ENCODE measurements around the gene IQSEC1.

IQSEC1 gene

DNA sequence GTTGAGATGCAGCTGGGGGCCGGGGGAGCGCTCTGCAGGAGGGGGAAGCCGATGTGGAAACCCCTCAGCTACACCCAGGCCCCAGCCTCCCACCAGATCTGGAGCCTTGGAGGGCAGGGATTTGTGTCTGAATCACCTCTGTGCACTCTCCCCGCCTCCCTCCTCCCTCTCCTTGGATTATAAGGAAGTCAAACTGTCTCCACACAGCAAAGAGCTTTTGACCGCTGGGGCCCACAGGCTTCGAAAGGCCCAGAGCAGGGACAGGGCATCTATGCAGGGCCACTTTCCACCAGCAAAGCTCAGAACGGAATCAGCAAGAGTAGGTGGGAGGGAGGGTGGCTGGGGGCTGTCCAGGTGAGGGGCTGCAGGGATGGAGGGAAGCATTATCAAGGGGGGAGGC lies 68.9 kb downstream of the IQSEC1 start:
- no peak overlapping the region for H3K4me3 ChIP-seq (ENCODE audit: low read depth, low read length)
- no peak for DNase-seq (ENCODE audit: low read depth, low spot score)
- in situ Hi-C loops (cut with HindIII; ENCODE audit: low sequenced_read_pairs): no loop called here
- TF ChIP-seq, protein P1, sequence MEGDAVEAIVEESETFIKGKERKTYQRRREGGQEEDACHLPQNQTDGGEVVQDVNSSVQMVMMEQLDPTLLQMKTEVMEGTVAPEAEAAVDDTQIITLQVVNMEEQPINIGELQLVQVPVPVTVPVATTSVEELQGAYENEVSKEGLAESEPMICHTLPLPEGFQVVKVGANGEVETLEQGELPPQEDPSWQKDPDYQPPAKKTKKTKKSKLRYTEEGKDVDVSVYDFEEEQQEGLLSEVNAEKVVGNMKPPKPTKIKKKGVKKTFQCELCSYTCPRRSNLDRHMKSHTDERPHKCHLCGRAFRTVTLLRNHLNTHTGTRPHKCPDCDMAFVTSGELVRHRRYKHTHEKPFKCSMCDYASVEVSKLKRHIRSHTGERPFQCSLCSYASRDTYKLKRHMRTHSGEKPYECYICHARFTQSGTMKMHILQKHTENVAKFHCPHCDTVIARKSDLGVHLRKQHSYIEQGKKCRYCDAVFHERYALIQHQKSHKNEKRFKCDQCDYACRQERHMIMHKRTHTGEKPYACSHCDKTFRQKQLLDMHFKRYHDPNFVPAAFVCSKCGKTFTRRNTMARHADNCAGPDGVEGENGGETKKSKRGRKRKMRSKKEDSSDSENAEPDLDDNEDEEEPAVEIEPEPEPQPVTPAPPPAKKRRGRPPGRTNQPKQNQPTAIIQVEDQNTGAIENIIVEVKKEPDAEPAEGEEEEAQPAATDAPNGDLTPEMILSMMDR (IDR thresholded peaks at IDR 0.05; ENCODE audit: low read depth, low read length): no peak

DNA sequence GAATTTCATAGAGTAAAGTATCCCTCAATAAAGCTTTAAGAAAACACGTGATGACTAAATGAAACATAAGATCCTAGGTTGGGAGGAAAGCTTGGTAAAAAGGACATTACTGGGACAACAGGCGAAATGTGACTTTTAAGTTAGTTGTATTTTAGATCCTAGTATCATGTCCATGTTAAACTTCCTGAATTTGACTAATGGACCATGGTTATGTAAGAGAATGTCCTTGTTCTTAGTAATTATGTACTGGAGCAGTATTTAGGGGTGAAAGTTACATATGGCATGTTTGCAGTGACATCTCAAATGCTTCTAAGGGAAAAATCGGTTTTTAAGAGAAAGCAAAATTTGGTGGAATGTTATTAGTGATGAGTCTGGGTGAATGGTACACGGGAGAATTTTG lies 69.6 kb downstream of the IQSEC1 start:
- no peak overlapping the region for H3K4me3 ChIP-seq (ENCODE audit: low read depth, low read length)
- TF ChIP-seq, protein P1 (IDR thresholded peaks at IDR 0.05; ENCODE audit: low read depth, low read length): no peak
- in situ Hi-C loops (cut with HindIII; ENCODE audit: low sequenced_read_pairs): no loop called here
- no peak for DNase-seq (ENCODE audit: low read depth, low spot score)

DNA sequence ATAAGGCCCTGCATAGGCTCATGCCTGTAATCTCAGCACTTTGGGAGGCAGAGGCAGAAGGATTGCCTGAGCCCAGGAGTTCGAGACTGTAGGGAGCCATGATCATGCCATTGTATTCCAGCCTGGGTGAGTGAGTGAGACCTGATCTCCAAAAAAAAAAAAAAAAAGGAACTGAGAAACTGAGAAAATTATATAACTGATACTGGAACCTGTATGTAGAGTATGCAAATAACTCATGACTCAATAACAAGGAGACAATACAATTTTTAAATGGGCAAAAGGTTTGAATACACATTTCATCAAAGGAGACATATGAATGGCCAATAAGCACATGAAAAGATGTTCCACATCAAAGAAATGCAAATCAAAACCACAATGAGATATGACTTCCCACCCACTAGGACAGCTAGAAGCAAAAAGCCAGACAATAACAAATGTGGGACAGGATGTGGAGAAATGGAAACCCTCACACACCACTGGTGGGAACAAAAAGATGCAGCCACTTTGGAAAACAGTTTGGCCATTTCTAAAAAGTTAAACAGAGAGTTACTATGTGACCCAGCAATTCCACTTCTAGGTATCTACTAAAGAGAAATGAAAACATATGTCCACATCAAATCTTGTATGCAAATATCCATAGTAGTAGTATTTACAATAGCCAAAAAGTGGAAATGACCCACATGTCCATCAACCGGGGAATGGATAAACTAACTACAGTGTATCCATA lies 70.7 kb downstream of the IQSEC1 start:
- peak; percentile 33 for DNase-seq (ENCODE audit: low read depth, low spot score)
- no peak overlapping the region for H3K4me3 ChIP-seq (ENCODE audit: low read depth, low read length)
- in situ Hi-C loops (cut with HindIII; ENCODE audit: low sequenced_read_pairs): no loop called here
- TF ChIP-seq, protein P1 (IDR thresholded peaks at IDR 0.05; ENCODE audit: low read depth, low read length): no peak

DNA sequence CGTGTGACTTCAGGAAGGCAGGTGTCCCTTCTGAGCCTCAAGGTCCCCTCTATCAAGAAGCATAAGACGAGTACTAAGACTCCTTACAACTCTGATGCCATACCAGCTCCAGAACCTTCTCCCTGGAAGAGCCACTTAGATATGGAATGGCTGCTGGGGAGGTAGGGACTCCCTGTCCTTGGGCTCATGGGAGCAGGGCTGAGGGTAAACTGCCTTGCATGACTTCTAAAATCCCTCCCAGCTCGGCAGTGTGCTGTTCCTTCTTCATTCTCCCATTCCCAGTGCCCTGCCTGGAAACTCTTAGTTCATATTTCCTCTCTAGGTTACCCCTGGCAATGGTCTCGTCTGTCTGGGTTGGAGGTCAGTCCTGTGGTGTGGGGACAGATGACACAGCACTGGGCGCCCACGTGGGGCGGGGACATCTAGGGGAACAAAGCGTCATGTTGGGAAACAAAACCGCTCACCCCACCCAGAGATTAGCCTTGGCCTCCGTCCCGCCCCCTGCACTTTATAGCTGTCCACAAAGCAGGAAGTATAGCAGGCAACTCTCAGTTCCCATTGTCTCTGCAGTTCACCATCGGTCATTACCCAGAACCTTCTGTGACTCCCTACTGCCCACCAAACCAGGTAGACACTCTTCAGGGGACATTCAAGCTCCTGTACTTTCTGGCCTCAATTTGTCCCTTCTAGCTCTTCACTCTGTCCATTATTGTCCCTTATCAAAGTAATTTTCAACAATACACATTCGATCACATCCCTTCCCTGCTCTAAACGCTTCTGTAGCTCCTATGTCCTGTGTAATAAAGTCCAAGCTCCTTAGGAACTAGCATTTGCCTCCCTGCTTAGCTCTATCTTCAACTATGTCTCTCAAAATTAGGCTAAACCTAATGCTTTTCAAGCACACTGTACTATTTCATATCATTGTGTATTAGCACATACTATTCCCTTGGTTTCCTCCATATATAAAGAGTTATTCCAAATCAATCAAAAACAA lies 73.8 kb downstream of the IQSEC1 start:
- no peak for DNase-seq (ENCODE audit: low read depth, low spot score)
- no peak overlapping the region for H3K4me3 ChIP-seq (ENCODE audit: low read depth, low read length)
- TF ChIP-seq, protein P1 (IDR thresholded peaks at IDR 0.05; ENCODE audit: low read depth, low read length): no peak
- in situ Hi-C loops (cut with HindIII; ENCODE audit: low sequenced_read_pairs): no loop called here

DNA sequence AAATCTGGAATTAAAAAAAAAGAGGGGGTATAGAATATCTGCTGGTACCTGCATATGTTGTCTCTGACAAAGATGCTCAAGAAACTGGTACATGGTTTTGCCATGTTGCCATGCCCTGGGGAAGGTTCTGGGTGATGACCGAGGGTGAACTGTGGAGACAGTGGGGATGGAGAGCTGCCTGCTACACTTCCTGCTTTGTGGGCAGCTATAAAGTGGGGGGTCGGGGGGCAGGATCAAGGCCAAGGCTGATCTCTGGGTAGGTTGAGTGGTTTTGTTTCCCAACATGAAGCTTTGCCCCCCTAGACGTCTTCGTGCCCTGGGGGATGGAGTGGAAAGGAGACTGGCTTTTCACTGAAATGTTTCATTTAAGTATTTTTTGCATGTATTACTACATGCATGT lies 74.6 kb downstream of the IQSEC1 start:
- in situ Hi-C loops (cut with HindIII; ENCODE audit: low sequenced_read_pairs): no loop called here
- no peak overlapping the region for H3K4me3 ChIP-seq (ENCODE audit: low read depth, low read length)

DNA sequence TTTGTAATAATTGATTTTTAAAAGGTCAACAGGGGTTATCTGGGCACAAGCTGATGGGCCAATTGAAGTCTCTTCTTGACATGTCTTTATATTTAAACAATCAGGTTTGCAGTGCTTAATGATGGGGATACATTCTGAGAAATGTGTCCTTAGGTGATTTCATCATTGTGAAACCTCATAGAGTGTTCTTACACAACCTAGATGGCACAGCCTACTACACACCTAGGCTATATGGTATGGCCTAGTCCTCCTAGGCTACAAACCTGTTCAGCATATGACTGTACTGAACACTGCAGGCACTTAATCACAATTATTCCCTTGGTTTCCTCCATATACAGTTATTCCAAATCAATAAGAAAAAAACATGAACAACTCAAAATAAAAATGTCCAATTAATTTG lies 75.8 kb downstream of the IQSEC1 start:
- TF ChIP-seq, protein P1 (IDR thresholded peaks at IDR 0.05; ENCODE audit: low read depth, low read length): no peak
- no peak for DNase-seq (ENCODE audit: low read depth, low spot score)
- in situ Hi-C loops (cut with HindIII; ENCODE audit: low sequenced_read_pairs): no loop called here
- no peak overlapping the region for H3K4me3 ChIP-seq (ENCODE audit: low read depth, low read length)

More for the DNA sequence above, 74.6 kb downstream of the IQSEC1 start:
- TF ChIP-seq, protein P1 (IDR thresholded peaks at IDR 0.05; ENCODE audit: low read depth, low read length): no peak
- no peak for DNase-seq (ENCODE audit: low read depth, low spot score)

Data from astrocyte of the spinal cord (primary cell).